Hair follicle dermal papilla cell (primary cell): Measurements from ENCODE around the gene ADGRV1. TPM values are rescaled to one million over a fixed set of nuclear protein-coding genes. Genes with fewer than 3 reads are reported as not detected.

Source experiments
- total RNA-seq: library from RNA; depleted of rRNA; stranded (reverse); fragments of >200 nt; gene quantifications from 2 replicates; pipeline ENCODE4 v1.2.3, GENCODE V29; 2012

ADGRV1 gene
- under 0.01 and 0.24 TPM in 2 replicates for total RNA-seq

GRCh38 chr5:90558344-90559192 lies at the start of gene ADGRV1:
ADGRV1 (plus strand) TSS chr5:90558797; CDS start chr5:90558896, 99 bp downstream.

GRCh38 chr5:90529194-90529938 lies 29.2 kb upstream of the ADGRV1 start, which contains the start of gene LYSMD3:
LYSMD3 (minus strand) TSS chr5:90529584; CDS start chr5:90525289, 4,295 bp downstream.

Other genes with a start within 250 kb of the ADGRV1 start
- gene CETN3, start 149.0 kb upstream of the ADGRV1 start, total RNA-seq: 6.5 and 7.0 TPM in 2 replicates
- gene MBLAC2, start 84.0 kb upstream of the ADGRV1 start, total RNA-seq: 6.0 and 7.6 TPM in 2 replicates
- 2.4 and 2.9 TPM in 2 replicates for gene POLR3G, start 83.9 kb upstream of the ADGRV1 start, total RNA-seq
- gene LYSMD3, start 29.2 kb upstream of the ADGRV1 start, total RNA-seq: 21.4 and 23.7 TPM in 2 replicates